GM12878 (cell line): ENCODE data around the gene ARID4B.

Source experiments
- CREB1 ChIP-seq: IDR thresholded peaks from 2 replicates; pipeline ENCODE4 v1.6.1; 2012; ENCODE audit warnings: low read depth, mild to moderate bottlenecking, inconsistent platforms
- EZH2 ChIP-seq: IDR thresholded peaks from 2 replicates; pipeline ENCODE4 v1.6.1; 2012; ENCODE audit warnings: low read depth, mild to moderate bottlenecking, control low read depth, inconsistent platforms, low read length, borderline replicate concordance; ENCODE audit not compliant: control insufficient read depth
- JUND ChIP-seq: IDR thresholded peaks from 2 replicates; pipeline ENCODE4 v1.6.1; 2012; ENCODE audit warnings: low read depth, mild to moderate bottlenecking, low read length, improper control_type of control experiment, moderate library complexity
- MXI1 ChIP-seq: fragments of 150-350 bp; IDR thresholded peaks from 2 replicates; pipeline ENCODE4 v1.6.1; 2011; ENCODE audit warnings: low read depth, mild to moderate bottlenecking, inconsistent platforms, low read length, improper control_type of control experiment
- NFYB ChIP-seq: IDR thresholded peaks from 2 replicates; pipeline ENCODE4 v1.6.1; 2011; ENCODE audit warnings: low read depth, mild to moderate bottlenecking, low read length, improper control_type of control experiment, moderate library complexity; ENCODE audit not compliant: insufficient read depth
- POLR2A ChIP-seq: IDR thresholded peaks from 2 replicates; pipeline ENCODE4 v1.6.1; 2011; ENCODE audit warnings: low read depth, mild to moderate bottlenecking, low read length
- POLR2AphosphoS5 ChIP-seq: IDR thresholded peaks from 2 replicates; pipeline ENCODE4 v1.6.1; 2011; ENCODE audit warnings: mild to moderate bottlenecking, low read length, inconsistent platforms
- SIN3A ChIP-seq: IDR thresholded peaks from 2 replicates; pipeline ENCODE4 v1.6.1; 2012; ENCODE audit warnings: low read depth, low read length, improper control_type of control experiment
- USF2 ChIP-seq: IDR thresholded peaks from 2 replicates; pipeline ENCODE4 v1.6.1; 2011; ENCODE audit warnings: low read depth, low read length, improper control_type of control experiment, borderline replicate concordance
- TF ChIP-seq, protein P1 (sequence below), 3 experiments: IDR thresholded peaks in 2 of 3; conservative IDR thresholded peaks in 1 of 3; 2 replicates each; pipeline ENCODE4 v1.5.1; 2011; ENCODE audit warnings: low read depth in 3 of 3, low read length in 3 of 3, mild to moderate bottlenecking in 3 of 3, control low read depth in 2 of 3, moderate library complexity in 2 of 3, inconsistent platforms in 1 of 3, mixed read lengths in 1 of 3; ENCODE audit not compliant: control insufficient read depth in 2 of 3, insufficient read depth in 1 of 3; ENCODE audit errors: extremely low read depth in 1 of 3
- TF ChIP-seq, protein P2 (sequence below): fragments of 450-650 bp; conservative IDR thresholded peaks from 2 replicates; pipeline ENCODE4 v1.6.1; 2017; ENCODE audit warnings: mild to moderate bottlenecking, moderate library complexity
- TF ChIP-seq, protein P3 (sequence below): fragments of 450-650 bp; formaldehyde crosslinking; IDR thresholded peaks from 2 replicates; pipeline ENCODE4 v1.5.0; 2022; ENCODE audit warnings: mild to moderate bottlenecking, missing genetic modification characterization

- TF ChIP-seq EZH2 (no peak), CREB1 (no peak), JUND (no peak), USF2 (no peak), SIN3A (no peak), MXI1 (no peak), POLR2AphosphoS5 (no peak), POLR2A (no peak), NFYB (no peak)
- TF ChIP-seq, protein P1, sequence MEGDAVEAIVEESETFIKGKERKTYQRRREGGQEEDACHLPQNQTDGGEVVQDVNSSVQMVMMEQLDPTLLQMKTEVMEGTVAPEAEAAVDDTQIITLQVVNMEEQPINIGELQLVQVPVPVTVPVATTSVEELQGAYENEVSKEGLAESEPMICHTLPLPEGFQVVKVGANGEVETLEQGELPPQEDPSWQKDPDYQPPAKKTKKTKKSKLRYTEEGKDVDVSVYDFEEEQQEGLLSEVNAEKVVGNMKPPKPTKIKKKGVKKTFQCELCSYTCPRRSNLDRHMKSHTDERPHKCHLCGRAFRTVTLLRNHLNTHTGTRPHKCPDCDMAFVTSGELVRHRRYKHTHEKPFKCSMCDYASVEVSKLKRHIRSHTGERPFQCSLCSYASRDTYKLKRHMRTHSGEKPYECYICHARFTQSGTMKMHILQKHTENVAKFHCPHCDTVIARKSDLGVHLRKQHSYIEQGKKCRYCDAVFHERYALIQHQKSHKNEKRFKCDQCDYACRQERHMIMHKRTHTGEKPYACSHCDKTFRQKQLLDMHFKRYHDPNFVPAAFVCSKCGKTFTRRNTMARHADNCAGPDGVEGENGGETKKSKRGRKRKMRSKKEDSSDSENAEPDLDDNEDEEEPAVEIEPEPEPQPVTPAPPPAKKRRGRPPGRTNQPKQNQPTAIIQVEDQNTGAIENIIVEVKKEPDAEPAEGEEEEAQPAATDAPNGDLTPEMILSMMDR (IDR thresholded peaks at IDR 0.05 in 2 of 3, conservative IDR thresholded peaks at IDR 0.05 in 1 of 3; ENCODE audit: control insufficient read depth in 2 of 3, extremely low read depth in 1 of 3, insufficient read depth in 1 of 3, low read depth in 3 of 3, low read length in 3 of 3), result no peak
- TF ChIP-seq, protein P2, sequence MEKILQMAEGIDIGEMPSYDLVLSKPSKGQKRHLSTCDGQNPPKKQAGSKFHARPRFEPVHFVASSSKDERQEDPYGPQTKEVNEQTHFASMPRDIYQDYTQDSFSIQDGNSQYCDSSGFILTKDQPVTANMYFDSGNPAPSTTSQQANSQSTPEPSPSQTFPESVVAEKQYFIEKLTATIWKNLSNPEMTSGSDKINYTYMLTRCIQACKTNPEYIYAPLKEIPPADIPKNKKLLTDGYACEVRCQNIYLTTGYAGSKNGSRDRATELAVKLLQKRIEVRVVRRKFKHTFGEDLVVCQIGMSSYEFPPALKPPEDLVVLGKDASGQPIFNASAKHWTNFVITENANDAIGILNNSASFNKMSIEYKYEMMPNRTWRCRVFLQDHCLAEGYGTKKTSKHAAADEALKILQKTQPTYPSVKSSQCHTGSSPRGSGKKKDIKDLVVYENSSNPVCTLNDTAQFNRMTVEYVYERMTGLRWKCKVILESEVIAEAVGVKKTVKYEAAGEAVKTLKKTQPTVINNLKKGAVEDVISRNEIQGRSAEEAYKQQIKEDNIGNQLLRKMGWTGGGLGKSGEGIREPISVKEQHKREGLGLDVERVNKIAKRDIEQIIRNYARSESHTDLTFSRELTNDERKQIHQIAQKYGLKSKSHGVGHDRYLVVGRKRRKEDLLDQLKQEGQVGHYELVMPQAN, result no peak
- TF ChIP-seq, protein P3, sequence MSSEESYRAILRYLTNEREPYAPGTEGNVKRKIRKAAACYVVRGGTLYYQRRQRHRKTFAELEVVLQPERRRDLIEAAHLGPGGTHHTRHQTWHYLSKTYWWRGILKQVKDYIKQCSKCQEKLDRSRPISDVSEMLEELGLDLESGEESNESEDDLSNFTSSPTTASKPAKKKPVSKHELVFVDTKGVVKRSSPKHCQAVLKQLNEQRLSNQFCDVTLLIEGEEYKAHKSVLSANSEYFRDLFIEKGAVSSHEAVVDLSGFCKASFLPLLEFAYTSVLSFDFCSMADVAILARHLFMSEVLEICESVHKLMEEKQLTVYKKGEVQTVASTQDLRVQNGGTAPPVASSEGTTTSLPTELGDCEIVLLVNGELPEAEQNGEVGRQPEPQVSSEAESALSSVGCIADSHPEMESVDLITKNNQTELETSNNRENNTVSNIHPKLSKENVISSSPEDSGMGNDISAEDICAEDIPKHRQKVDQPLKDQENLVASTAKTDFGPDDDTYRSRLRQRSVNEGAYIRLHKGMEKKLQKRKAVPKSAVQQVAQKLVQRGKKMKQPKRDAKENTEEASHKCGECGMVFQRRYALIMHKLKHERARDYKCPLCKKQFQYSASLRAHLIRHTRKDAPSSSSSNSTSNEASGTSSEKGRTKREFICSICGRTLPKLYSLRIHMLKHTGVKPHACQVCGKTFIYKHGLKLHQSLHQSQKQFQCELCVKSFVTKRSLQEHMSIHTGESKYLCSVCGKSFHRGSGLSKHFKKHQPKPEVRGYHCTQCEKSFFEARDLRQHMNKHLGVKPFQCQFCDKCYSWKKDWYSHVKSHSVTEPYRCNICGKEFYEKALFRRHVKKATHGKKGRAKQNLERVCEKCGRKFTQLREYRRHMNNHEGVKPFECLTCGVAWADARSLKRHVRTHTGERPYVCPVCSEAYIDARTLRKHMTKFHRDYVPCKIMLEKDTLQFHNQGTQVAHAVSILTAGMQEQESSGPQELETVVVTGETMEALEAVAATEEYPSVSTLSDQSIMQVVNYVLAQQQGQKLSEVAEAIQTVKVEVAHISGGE (CRISPR knock-in tag), result no peak
These were observed 49.1 kb downstream of the ARID4B start for GRCh38 chr1:235278915-235279292.
